HEK293 (cell line): Measurements from ENCODE around the gene KCNJ15.

ENCODE experiments used
- ZNF366 ChIP-seq: fragments of 450-650 bp; formaldehyde crosslinking; conservative IDR thresholded peaks from 2 replicates; pipeline ENCODE4 v1.5.1; 2016; ENCODE audit warnings: missing biosample characterization, missing genetic modification characterization
- ZNF785 ChIP-seq: fragments of 450-650 bp; formaldehyde crosslinking; IDR thresholded peaks from 2 replicates; pipeline ENCODE4 v1.5.1; 2016; ENCODE audit warnings: missing biosample characterization, missing genetic modification characterization
- TF ChIP-seq, protein P1 (sequence below): fragments of 450-650 bp; formaldehyde crosslinking; IDR thresholded peaks from 2 replicates; pipeline ENCODE4 v1.5.1; 2016; ENCODE audit warnings: missing biosample characterization, missing genetic modification characterization

DNA sequence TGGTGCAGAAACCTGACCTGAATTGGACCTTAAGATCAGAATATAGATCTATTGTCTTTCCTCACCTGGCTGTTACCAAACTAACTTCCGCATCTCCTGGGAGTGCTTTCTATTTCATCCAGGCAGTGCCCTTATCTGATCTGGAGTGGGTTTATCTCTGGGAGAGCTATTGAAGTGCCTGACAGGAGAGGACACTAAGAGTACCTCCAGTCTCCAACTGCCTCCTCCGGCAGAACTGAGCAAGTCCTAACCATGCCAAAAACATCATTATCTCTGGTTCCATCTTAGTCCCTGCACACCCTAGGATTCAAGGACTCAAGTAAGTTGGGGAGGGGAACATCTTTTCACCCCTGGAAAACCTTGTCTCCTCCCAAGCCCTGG lies 12.4 kb upstream of the KCNJ15 start:
- no peak for TF ChIP-seq ZNF785 (tag by site-specific recombination)
- TF ChIP-seq, protein P1, sequence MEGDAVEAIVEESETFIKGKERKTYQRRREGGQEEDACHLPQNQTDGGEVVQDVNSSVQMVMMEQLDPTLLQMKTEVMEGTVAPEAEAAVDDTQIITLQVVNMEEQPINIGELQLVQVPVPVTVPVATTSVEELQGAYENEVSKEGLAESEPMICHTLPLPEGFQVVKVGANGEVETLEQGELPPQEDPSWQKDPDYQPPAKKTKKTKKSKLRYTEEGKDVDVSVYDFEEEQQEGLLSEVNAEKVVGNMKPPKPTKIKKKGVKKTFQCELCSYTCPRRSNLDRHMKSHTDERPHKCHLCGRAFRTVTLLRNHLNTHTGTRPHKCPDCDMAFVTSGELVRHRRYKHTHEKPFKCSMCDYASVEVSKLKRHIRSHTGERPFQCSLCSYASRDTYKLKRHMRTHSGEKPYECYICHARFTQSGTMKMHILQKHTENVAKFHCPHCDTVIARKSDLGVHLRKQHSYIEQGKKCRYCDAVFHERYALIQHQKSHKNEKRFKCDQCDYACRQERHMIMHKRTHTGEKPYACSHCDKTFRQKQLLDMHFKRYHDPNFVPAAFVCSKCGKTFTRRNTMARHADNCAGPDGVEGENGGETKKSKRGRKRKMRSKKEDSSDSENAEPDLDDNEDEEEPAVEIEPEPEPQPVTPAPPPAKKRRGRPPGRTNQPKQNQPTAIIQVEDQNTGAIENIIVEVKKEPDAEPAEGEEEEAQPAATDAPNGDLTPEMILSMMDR (tag by site-specific recombination), result no peak
- TF ChIP-seq ZNF366 (tag by site-specific recombination), result no peak
